Measurements from ENCODE around the gene GRK5.

Gene GRK5

DNA sequence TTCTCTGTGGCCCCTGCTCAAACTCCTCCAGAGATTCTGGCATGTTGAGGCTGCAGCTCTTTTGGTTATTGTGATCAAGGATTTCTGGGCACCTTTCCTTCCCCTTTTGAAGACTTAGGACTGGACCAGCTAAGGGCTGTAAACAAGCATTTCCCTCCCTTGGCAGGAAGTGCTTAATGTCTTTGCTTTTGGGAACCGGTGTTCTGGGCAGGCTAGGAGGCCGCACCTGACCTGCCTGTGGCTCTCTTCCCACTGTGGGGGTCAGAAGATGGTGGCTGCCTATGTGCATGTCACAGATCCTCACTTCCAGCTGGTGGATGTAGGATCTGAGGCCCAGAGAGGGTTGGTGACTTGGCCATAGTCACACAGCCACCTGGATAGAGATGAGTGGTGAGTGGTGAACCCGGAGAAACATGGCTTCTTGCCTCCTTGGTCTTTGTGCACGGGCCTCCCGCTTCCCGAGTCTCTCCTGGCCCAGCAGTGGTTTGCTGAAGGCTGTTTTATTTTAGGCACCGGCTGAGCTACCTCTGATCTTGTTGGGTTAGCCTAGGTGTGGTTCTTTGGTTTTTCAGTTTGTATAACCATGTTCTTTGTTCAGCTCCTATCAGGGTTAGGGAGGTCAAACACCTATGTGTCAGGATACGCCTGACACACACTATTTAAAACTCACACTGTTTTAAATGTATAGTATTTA is 82.0 kb downstream of the GRK5 start:
- H3K9ac ChIP-seq (ENCODE audit: low read depth, low read length): no peak overlapping the region
- no peak overlapping the region for H3K4me2 ChIP-seq (ENCODE audit: insufficient read depth, low read length)
- TF ChIP-seq EZH2 (IDR thresholded peaks at IDR 0.05; ENCODE audit: borderline replicate concordance, low read depth, low read length, severe bottlenecking): no peak
- TF ChIP-seq, protein P1, sequence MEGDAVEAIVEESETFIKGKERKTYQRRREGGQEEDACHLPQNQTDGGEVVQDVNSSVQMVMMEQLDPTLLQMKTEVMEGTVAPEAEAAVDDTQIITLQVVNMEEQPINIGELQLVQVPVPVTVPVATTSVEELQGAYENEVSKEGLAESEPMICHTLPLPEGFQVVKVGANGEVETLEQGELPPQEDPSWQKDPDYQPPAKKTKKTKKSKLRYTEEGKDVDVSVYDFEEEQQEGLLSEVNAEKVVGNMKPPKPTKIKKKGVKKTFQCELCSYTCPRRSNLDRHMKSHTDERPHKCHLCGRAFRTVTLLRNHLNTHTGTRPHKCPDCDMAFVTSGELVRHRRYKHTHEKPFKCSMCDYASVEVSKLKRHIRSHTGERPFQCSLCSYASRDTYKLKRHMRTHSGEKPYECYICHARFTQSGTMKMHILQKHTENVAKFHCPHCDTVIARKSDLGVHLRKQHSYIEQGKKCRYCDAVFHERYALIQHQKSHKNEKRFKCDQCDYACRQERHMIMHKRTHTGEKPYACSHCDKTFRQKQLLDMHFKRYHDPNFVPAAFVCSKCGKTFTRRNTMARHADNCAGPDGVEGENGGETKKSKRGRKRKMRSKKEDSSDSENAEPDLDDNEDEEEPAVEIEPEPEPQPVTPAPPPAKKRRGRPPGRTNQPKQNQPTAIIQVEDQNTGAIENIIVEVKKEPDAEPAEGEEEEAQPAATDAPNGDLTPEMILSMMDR (IDR thresholded peaks at IDR 0.05; ENCODE audit: borderline replicate concordance, extremely low read depth, low read length, poor library complexity, severe bottlenecking): no peak
- no peaks in the 10 kb centered on the region for H3K36me3 ChIP-seq (ENCODE audit: insufficient read depth, low read length)
- no peak overlapping the region for H2AFZ ChIP-seq (ENCODE audit: low read depth, low read length)
- H4K20me1 ChIP-seq (ENCODE audit: insufficient read depth, low read length): peaks cover 47% of the 10 kb centered on the region
- H3K9me3 ChIP-seq (ENCODE audit: insufficient read depth, low read length, severe bottlenecking): no peaks in the 10 kb centered on the region
- H3K27ac ChIP-seq (ENCODE audit: low read length): no peak overlapping the region
- H3K27me3 ChIP-seq (ENCODE audit: insufficient read depth, low read length, poor library complexity): no peaks in the 10 kb centered on the region
- H3K79me2 ChIP-seq (ENCODE audit: insufficient read depth, low read length): no peaks in the 10 kb centered on the region
- peaks cover 23% of the 10 kb centered on the region for H3K4me1 ChIP-seq (ENCODE audit: insufficient read depth, low read length)
- H3K4me3 ChIP-seq (ENCODE audit: low read depth in 1 of 2, low read length in 2 of 2): no peak overlapping the region
- DNase-seq: no peak
- ATAC-seq (ENCODE audit: insufficient read depth, low read depth): no peak

DNA sequence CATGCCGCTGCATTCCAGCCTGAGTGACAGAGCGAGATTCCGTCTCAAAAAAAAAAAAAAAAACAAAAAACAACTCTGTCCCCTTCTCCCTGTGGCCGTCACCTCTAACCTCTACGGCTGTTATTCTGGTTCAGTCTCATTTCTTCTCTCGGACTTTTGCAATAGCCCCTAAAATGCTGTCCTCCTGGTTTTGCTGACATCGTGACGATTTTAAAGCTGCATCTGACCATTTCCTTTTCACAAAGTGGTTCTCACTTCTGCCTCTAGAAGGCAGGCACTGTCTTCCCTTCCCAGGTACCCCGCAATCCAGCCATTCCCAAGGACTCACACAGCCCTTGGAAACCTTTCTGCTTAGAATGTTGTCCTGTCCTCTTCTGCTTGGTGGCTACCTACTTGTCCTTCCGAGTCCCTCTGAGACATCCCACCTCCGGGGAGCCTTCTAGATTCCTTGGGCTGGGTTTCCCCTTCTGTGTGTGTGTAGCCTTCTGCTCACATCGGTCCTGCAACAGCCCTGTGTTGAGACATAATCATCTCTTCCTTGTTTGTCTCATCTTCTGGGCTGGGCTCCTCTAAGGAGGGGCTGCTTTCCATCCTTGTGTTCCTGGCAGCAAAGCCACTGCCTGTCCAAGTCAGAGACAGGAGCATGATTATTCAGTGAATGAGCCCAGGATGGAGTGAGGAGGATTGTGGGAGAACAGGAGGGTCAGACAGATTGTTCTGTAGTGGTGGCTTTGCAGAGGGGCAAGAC is 83.1 kb downstream of the GRK5 start:
- Histone ChIP-seq H3K27ac (ENCODE audit: low read length) (no peak overlapping the region), H2AFZ (ENCODE audit: low read depth, low read length) (no peak overlapping the region), H3K9ac (ENCODE audit: low read depth, low read length) (no peak overlapping the region), H3K79me2 (ENCODE audit: insufficient read depth, low read length) (no peaks in the 10 kb centered on the region), H3K27me3 (ENCODE audit: insufficient read depth, low read length, poor library complexity) (no peaks in the 10 kb centered on the region), H4K20me1 (ENCODE audit: insufficient read depth, low read length) (peaks cover 43% of the 10 kb centered on the region), H3K36me3 (ENCODE audit: insufficient read depth, low read length) (no peaks in the 10 kb centered on the region), H3K9me3 (ENCODE audit: insufficient read depth, low read length, severe bottlenecking) (no peaks in the 10 kb centered on the region), H3K4me3 (ENCODE audit: low read depth in 1 of 2, low read length in 2 of 2) (no peak overlapping the region), H3K4me2 (ENCODE audit: insufficient read depth, low read length) (no peak overlapping the region), H3K4me1 (ENCODE audit: insufficient read depth, low read length) (peaks cover 12% of the 10 kb centered on the region)
- no peak for DNase-seq
- no peak for TF ChIP-seq EZH2 (IDR thresholded peaks at IDR 0.05; ENCODE audit: borderline replicate concordance, low read depth, low read length, severe bottlenecking)
- TF ChIP-seq, protein P1 (IDR thresholded peaks at IDR 0.05; ENCODE audit: borderline replicate concordance, extremely low read depth, low read length, poor library complexity, severe bottlenecking): no peak
- no peak for ATAC-seq (ENCODE audit: insufficient read depth, low read depth)

DNA sequence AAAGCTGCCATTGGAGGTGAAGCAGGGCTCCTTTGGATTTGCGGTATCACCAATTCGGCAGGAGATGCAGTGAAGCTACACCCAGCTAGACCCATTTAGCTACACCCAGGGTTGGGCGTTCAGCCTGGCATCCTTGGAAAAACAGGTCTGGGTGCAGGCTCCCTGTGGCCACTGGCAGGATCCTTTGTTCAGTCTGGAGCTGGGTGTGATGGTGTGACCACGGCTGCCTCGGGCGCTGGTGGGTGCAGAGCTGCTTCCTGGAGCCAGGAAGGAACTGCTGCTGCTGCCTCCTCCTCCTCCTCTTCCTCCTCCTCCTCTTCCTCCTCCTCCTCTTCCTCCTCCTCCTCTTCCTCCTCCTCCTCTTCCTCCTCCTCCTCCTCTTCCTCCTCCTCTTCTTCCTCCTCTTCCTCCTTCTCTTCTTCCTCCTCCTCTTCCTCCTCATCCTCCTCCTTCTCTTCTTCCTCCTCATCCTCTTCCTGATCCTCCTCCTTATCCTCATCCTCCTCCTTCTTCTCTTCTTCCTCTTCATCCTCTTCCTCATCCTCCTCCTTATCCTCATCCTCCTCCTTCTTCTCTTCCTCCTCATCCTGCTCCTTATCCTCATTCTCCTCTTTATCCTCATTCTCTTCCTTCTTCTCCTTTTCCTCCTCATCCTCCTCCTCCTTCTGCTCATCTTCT is 84.0 kb downstream of the GRK5 start:
- Histone ChIP-seq H3K4me2 (ENCODE audit: insufficient read depth, low read length) (no peak overlapping the region), H3K4me1 (ENCODE audit: insufficient read depth, low read length) (peaks cover 3% of the 10 kb centered on the region), H3K79me2 (ENCODE audit: insufficient read depth, low read length) (0 out of 2 replicates have a peak, but pooled peaks cover 2% of the 10 kb centered on the region), H3K4me3 (ENCODE audit: low read depth in 1 of 2, low read length in 2 of 2) (no peak overlapping the region), H4K20me1 (ENCODE audit: insufficient read depth, low read length) (peaks cover 43% of the 10 kb centered on the region), H3K27me3 (ENCODE audit: insufficient read depth, low read length, poor library complexity) (no peaks in the 10 kb centered on the region), H3K9me3 (ENCODE audit: insufficient read depth, low read length, severe bottlenecking) (no peaks in the 10 kb centered on the region), H3K27ac (ENCODE audit: low read length) (no peak overlapping the region), H3K36me3 (ENCODE audit: insufficient read depth, low read length) (peaks cover 4% of the 10 kb centered on the region; the same call in 1 of the 2 replicates), H3K9ac (ENCODE audit: low read depth, low read length) (no peak overlapping the region), H2AFZ (ENCODE audit: low read depth, low read length) (no peak overlapping the region)
- TF ChIP-seq, protein P1 (IDR thresholded peaks at IDR 0.05; ENCODE audit: borderline replicate concordance, extremely low read depth, low read length, poor library complexity, severe bottlenecking): no peak
- no peak for TF ChIP-seq EZH2 (IDR thresholded peaks at IDR 0.05; ENCODE audit: borderline replicate concordance, low read depth, low read length, severe bottlenecking)
- DNase-seq (no peak), ATAC-seq (ENCODE audit: insufficient read depth, low read depth) (no peak; the same call in 2 of the 3 replicates)
